ENCODE data around the gene TMEM204. TPM values are rescaled to one million over a fixed set of nuclear protein-coding genes. Genes with fewer than 3 reads are reported as not detected.
A peak's percentile ranks its signal among the peaks of the same experiment; 100 is the strongest.

The TMEM204 gene
- total and polyA plus RNA-seq, 7 experiments from 2014 or later = 26.3 to 186 (median 152) TPM

- DNase-seq = no peak
- ChIA-PET POLR2A (no interaction called here), CTCF (no interaction called here)
- H3K27me3 Mint-ChIP-seq = no peaks in the 10 kb centered on the region
- H3K36me3 ChIP-seq (ENCODE audit: control insufficient read depth in 2 of 3, insufficient read depth in 3 of 3, low read length in 3 of 3) = no peaks in the 10 kb centered on the region
- intact Hi-C loops (cut with micrococcal nuclease) = loop anchor here in 1 of 2 donors (1.0 kb wide), 1 partner anchor 12 kb away; no protein-coding TSS in a partner anchor
- H3K27ac ChIP-seq (ENCODE audit: low read depth, low read length) = no peak overlapping the region
- no peaks in the 10 kb centered on the region for H3K9me3 ChIP-seq (ENCODE audit: control insufficient read depth in 2 of 3, low read length in 3 of 3)
- H3K4me1 Mint-ChIP-seq = peaks cover 0 to 12% (median 0%) of the 10 kb centered on the region in 7 donors
- no peaks in the 10 kb centered on the region for H3K27me3 ChIP-seq (ENCODE audit: control insufficient read depth in 2 of 2, insufficient read depth in 2 of 2, low read length in 2 of 2)
- H3K36me3 Mint-ChIP-seq = no peaks in the 10 kb centered on the region
- no peaks in the 10 kb centered on the region for H3K4me1 ChIP-seq (ENCODE audit: control insufficient read depth in 2 of 2, insufficient read depth in 2 of 2, low read length in 2 of 2)
- no peak for ATAC-seq
- no peak overlapping the region for H3K4me3 ChIP-seq (ENCODE audit: low read length)
- peaks cover 0 to 3% (median 0%) of the 10 kb centered on the region in 11 donors for H3K9me3 Mint-ChIP-seq
- H3K27ac Mint-ChIP-seq = peak overlapping the region in 2 of 9 donors; percentile 23 to 40
- H3K4me3 Mint-ChIP-seq = no peak overlapping the region
Observed at GRCh38 chr16:1571012-1571671, 37.7 kb downstream of the TMEM204 start.

- Histone ChIP-seq H3K4me1 (ENCODE audit: control insufficient read depth in 2 of 2, insufficient read depth in 2 of 2, low read length in 2 of 2) (no peaks in the 10 kb centered on the region), H3K27ac (ENCODE audit: low read depth, low read length) (no peak overlapping the region), H3K9me3 (ENCODE audit: control insufficient read depth in 2 of 3, low read length in 3 of 3) (no peaks in the 10 kb centered on the region), H3K27me3 (ENCODE audit: control insufficient read depth in 2 of 2, insufficient read depth in 2 of 2, low read length in 2 of 2) (no peaks in the 10 kb centered on the region), H3K36me3 (ENCODE audit: control insufficient read depth in 2 of 3, insufficient read depth in 3 of 3, low read length in 3 of 3) (no peaks in the 10 kb centered on the region), H3K4me3 (ENCODE audit: low read length) (no peak overlapping the region)
- no peak overlapping the region for H3K27ac Mint-ChIP-seq
- H3K36me3 Mint-ChIP-seq = no peaks in the 10 kb centered on the region
- DNase-seq (no peak), ATAC-seq (no peak)
- peaks cover 0 to under 1% (median 0%) of the 10 kb centered on the region in 7 donors for H3K4me1 Mint-ChIP-seq
- POLR2A ChIA-PET = interaction anchor here (0.8 kb wide), 1 partner anchor 29 kb away, joined by 3 read pairs; no protein-coding TSS in a partner anchor
- H3K4me3 Mint-ChIP-seq = no peak overlapping the region
- no peaks in the 10 kb centered on the region for H3K27me3 Mint-ChIP-seq
- CTCF ChIA-PET = no interaction called here
- intact Hi-C loops (cut with micrococcal nuclease) = no loop called here
- H3K9me3 Mint-ChIP-seq = peaks cover 0 to 3% (median 0%) of the 10 kb centered on the region in 11 donors
Observed at GRCh38 chr16:1572673-1573072, 39.2 kb downstream of the TMEM204 start.

- no peak for ATAC-seq
- POLR2A ChIA-PET = interaction anchor here (0.8 kb wide), 1 partner anchor 30 kb away, joined by 3 read pairs; no protein-coding TSS in a partner anchor
- H3K27ac Mint-ChIP-seq = peak overlapping the region in 2 of 9 donors; percentile 27 to 59
Observed at GRCh38 chr16:1573301-1573700, 39.8 kb downstream of the TMEM204 start.

DNA sequence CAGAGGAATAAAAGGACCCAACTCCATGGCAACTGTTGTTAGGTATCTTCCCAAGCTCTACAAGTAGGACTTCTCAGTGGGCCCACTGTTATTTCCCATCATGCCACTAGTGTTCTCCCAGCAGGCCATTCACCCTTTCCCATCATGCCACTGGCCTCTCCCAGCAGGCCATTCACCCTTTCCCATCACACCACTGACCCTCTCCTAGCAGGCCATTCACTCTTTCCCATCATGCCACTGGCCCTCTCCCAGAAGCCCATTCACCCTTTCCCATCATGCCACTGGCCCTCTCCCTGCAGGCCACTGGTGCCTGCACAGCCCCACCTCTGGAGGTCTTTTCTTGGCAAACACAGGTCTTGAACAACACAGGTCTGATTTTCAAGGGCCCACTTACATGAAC is 42.1 kb downstream of the TMEM204 start:
- H3K27ac Mint-ChIP-seq = no peak overlapping the region
- CTCF ChIA-PET = no interaction called here
- ATAC-seq (no peak), DNase-seq (no peak)
- intact Hi-C loops (cut with micrococcal nuclease) = no loop called here
- no peaks in the 10 kb centered on the region for H3K9me3 ChIP-seq (ENCODE audit: control insufficient read depth in 2 of 3, low read length in 3 of 3)
- no peaks in the 10 kb centered on the region for H3K4me1 Mint-ChIP-seq
- peaks cover 0 to 3% (median 0%) of the 10 kb centered on the region in 11 donors for H3K9me3 Mint-ChIP-seq
- POLR2A ChIA-PET = interaction anchor here (0.7 kb wide), 1 partner anchor 143 kb away, joined by 7 read pairs; no protein-coding TSS in a partner anchor
- no peaks in the 10 kb centered on the region for H3K27me3 ChIP-seq (ENCODE audit: control insufficient read depth in 2 of 2, insufficient read depth in 2 of 2, low read length in 2 of 2)
- no peak overlapping the region for H3K4me3 Mint-ChIP-seq
- H3K36me3 Mint-ChIP-seq = no peaks in the 10 kb centered on the region
- no peaks in the 10 kb centered on the region for H3K4me1 ChIP-seq (ENCODE audit: control insufficient read depth in 2 of 2, insufficient read depth in 2 of 2, low read length in 2 of 2)
- H3K27me3 Mint-ChIP-seq = no peaks in the 10 kb centered on the region
- H3K36me3 ChIP-seq (ENCODE audit: control insufficient read depth in 2 of 3, insufficient read depth in 3 of 3, low read length in 3 of 3) = no peaks in the 10 kb centered on the region
- H3K4me3 ChIP-seq (ENCODE audit: low read length) = no peak overlapping the region
- no peak overlapping the region for H3K27ac ChIP-seq (ENCODE audit: low read depth, low read length)

More at GRCh38 chr16:1573301-1573700, 39.8 kb downstream of the TMEM204 start:
- H3K4me3 Mint-ChIP-seq = no peak overlapping the region
- DNase-seq = no peak
- no peaks in the 10 kb centered on the region for H3K4me1 Mint-ChIP-seq
- intact Hi-C loops (cut with micrococcal nuclease) = no loop called here
- Histone ChIP-seq H3K27me3 (ENCODE audit: control insufficient read depth in 2 of 2, insufficient read depth in 2 of 2, low read length in 2 of 2) (no peaks in the 10 kb centered on the region), H3K9me3 (ENCODE audit: control insufficient read depth in 2 of 3, low read length in 3 of 3) (no peaks in the 10 kb centered on the region), H3K27ac (ENCODE audit: low read depth, low read length) (no peak overlapping the region), H3K36me3 (ENCODE audit: control insufficient read depth in 2 of 3, insufficient read depth in 3 of 3, low read length in 3 of 3) (no peaks in the 10 kb centered on the region), H3K4me3 (ENCODE audit: low read length) (no peak overlapping the region), H3K4me1 (ENCODE audit: control insufficient read depth in 2 of 2, insufficient read depth in 2 of 2, low read length in 2 of 2) (no peaks in the 10 kb centered on the region)
- peaks cover 0 to 3% (median 0%) of the 10 kb centered on the region in 11 donors for H3K9me3 Mint-ChIP-seq
- H3K27me3 Mint-ChIP-seq = no peaks in the 10 kb centered on the region
- no peaks in the 10 kb centered on the region for H3K36me3 Mint-ChIP-seq
- CTCF ChIA-PET = no interaction called here

DNA sequence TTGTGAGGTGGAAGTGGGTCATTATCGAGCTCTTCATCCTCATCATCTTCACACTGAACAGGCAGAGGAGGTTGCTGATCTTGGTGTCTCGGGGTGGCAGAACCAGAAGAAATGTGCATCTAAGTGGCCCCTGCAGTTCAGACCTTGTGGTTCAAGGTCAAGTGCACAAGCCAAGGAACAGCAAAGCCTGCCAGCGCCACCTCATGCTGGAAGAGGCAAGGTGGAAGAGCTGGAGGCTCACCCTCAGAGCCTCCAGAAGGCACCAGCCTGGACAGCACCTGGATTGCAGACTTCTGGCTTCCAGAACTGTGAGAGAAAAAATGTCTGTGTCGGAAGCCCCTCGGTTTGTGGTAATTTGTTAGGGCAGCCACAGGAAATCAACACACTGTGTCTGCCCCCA is 45.7 kb downstream of the TMEM204 start:
- Histone ChIP-seq H3K9me3 (ENCODE audit: control insufficient read depth in 2 of 3, low read length in 3 of 3) (no peaks in the 10 kb centered on the region), H3K36me3 (ENCODE audit: control insufficient read depth in 2 of 3, insufficient read depth in 3 of 3, low read length in 3 of 3) (no peaks in the 10 kb centered on the region), H3K4me1 (ENCODE audit: control insufficient read depth in 2 of 2, insufficient read depth in 2 of 2, low read length in 2 of 2) (no peaks in the 10 kb centered on the region), H3K27me3 (ENCODE audit: control insufficient read depth in 2 of 2, insufficient read depth in 2 of 2, low read length in 2 of 2) (no peaks in the 10 kb centered on the region), H3K27ac (ENCODE audit: low read depth, low read length) (no peak overlapping the region), H3K4me3 (ENCODE audit: low read length) (no peak overlapping the region)
- H3K4me3 Mint-ChIP-seq = no peak overlapping the region
- POLR2A ChIA-PET = no interaction called here
- peaks cover 0 to 6% (median 0%) of the 10 kb centered on the region in 5 donors for H3K36me3 Mint-ChIP-seq
- intact Hi-C loops (cut with micrococcal nuclease) = no loop called here
- DNase-seq (no peak), ATAC-seq (no peak)
- CTCF ChIA-PET = interaction anchor here (1.2 kb wide), 1 partner anchor 216 kb away, joined by 3 read pairs; no protein-coding TSS in a partner anchor
- H3K4me1 Mint-ChIP-seq = no peaks in the 10 kb centered on the region
- no peaks in the 10 kb centered on the region for H3K27me3 Mint-ChIP-seq
- peak overlapping the region in 1 of 9 donors; percentile 27 for H3K27ac Mint-ChIP-seq
- peaks cover 0 to 3% (median 0%) of the 10 kb centered on the region in 11 donors for H3K9me3 Mint-ChIP-seq

GRCh38 chr16:1580256-1580655 is 46.8 kb downstream of the TMEM204 start:
- Histone ChIP-seq H3K4me1 (ENCODE audit: control insufficient read depth in 2 of 2, insufficient read depth in 2 of 2, low read length in 2 of 2) (no peaks in the 10 kb centered on the region), H3K27me3 (ENCODE audit: control insufficient read depth in 2 of 2, insufficient read depth in 2 of 2, low read length in 2 of 2) (no peaks in the 10 kb centered on the region), H3K27ac (ENCODE audit: low read depth, low read length) (no peak overlapping the region), H3K9me3 (ENCODE audit: control insufficient read depth in 2 of 3, low read length in 3 of 3) (no peaks in the 10 kb centered on the region), H3K4me3 (ENCODE audit: low read length) (no peak overlapping the region), H3K36me3 (ENCODE audit: control insufficient read depth in 2 of 3, insufficient read depth in 3 of 3, low read length in 3 of 3) (no peaks in the 10 kb centered on the region)
- Mint-ChIP-seq H3K4me1 (no peaks in the 10 kb centered on the region), H3K36me3 (peaks cover 0 to 6% (median 0%) of the 10 kb centered on the region in 5 donors), H3K27me3 (no peaks in the 10 kb centered on the region), H3K9me3 (peaks cover 0 to 3% (median 0%) of the 10 kb centered on the region in 11 donors), H3K27ac (no peak overlapping the region), H3K4me3 (no peak overlapping the region)
- DNase-seq (no peak), ATAC-seq (no peak)
- ChIA-PET POLR2A (interaction anchor here (0.7 kb wide), 1 partner anchor 772 kb away, joined by 3 read pairs; no protein-coding TSS in a partner anchor), CTCF (no interaction called here)
- intact Hi-C loops (cut with micrococcal nuclease) = no loop called here

DNA sequence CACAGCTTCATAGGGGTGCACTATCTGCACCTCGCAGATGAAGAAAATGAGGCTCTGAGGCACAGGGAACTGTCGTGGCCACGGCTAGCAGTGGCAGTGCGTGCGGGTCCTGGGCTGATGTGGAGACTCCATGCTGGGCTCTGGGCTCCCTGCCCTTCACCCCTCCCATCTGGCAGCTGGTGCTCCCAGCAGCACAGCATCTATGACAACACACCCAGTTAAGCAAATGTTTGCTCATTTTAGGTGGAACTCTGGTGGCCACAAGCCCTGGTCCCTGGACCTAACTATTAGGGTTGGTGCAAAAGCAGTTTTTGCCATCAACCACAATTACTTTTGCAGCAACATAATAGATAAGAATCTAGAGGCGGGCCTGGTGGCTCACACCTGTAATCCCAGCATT is 47.5 kb downstream of the TMEM204 start:
- Mint-ChIP-seq H3K9me3 (no peaks in the 10 kb centered on the region), H3K27ac (no peak overlapping the region), H3K4me3 (no peak overlapping the region), H3K4me1 (no peaks in the 10 kb centered on the region), H3K27me3 (no peaks in the 10 kb centered on the region), H3K36me3 (peaks cover 0 to 6% (median 0%) of the 10 kb centered on the region in 5 donors)
- no peaks in the 10 kb centered on the region for H3K36me3 ChIP-seq (ENCODE audit: control insufficient read depth in 2 of 3, insufficient read depth in 3 of 3, low read length in 3 of 3)
- no peak overlapping the region for H3K4me3 ChIP-seq (ENCODE audit: low read length)
- no peaks in the 10 kb centered on the region for H3K9me3 ChIP-seq (ENCODE audit: control insufficient read depth in 2 of 3, low read length in 3 of 3)
- ChIA-PET CTCF (no interaction called here), POLR2A (no interaction called here)
- DNase-seq (no peak), ATAC-seq (no peak)
- no peak overlapping the region for H3K27ac ChIP-seq (ENCODE audit: low read depth, low read length)
- no peaks in the 10 kb centered on the region for H3K27me3 ChIP-seq (ENCODE audit: control insufficient read depth in 2 of 2, insufficient read depth in 2 of 2, low read length in 2 of 2)
- no peaks in the 10 kb centered on the region for H3K4me1 ChIP-seq (ENCODE audit: control insufficient read depth in 2 of 2, insufficient read depth in 2 of 2, low read length in 2 of 2)
- intact Hi-C loops (cut with micrococcal nuclease) = no loop called here
